KMS-11 (cell line): Measurements from ENCODE around the gene ABL2.

ENCODE experiments used
- H2AFZ ChIP-seq: fragments of 200-600 bp; sonication (generic); 2 replicates; pipeline ENCODE4 v1.6.1; 2016; ENCODE audit warnings: antibody characterized with exemption, mixed run types, low read depth
- H3K27ac ChIP-seq: fragments of 200-600 bp; sonication (generic); 2 replicates; pipeline ENCODE4 v1.6.1; 2016; ENCODE audit warnings: mild to moderate bottlenecking, mixed run types
- H3K27me3 ChIP-seq: fragments of 200-600 bp; sonication (generic); 2 replicates; pipeline ENCODE4 v1.6.1; 2017; ENCODE audit warnings: mild to moderate bottlenecking, low read depth, mixed run types, moderate library complexity; ENCODE audit not compliant: insufficient read depth
- H3K36me3 ChIP-seq: fragments of 200-600 bp; sonication (generic); 2 replicates; pipeline ENCODE4 v1.6.1; 2017; ENCODE audit warnings: mild to moderate bottlenecking, mixed run types; ENCODE audit not compliant: insufficient read depth
- H3K4me1 ChIP-seq: fragments of 200-600 bp; sonication (generic); 2 replicates; pipeline ENCODE4 v1.6.1; 2016; ENCODE audit warnings: mild to moderate bottlenecking, low read depth, mixed run types; ENCODE audit not compliant: poor library complexity, severe bottlenecking
- H3K4me2 ChIP-seq: fragments of 200-600 bp; sonication (generic); 2 replicates; pipeline ENCODE4 v1.7.0; 2016; ENCODE audit warnings: mild to moderate bottlenecking, mixed run types
- H3K4me3 ChIP-seq: fragments of 200-600 bp; sonication (generic); IDR thresholded peaks from 2 replicates; pipeline ENCODE4 v1.6.1; 2017; ENCODE audit warnings: low read depth, low read length, mixed read lengths; ENCODE audit not compliant: insufficient read depth
- H3K79me2 ChIP-seq: fragments of 200-600 bp; sonication (generic); 2 replicates; pipeline ENCODE4 v1.6.1; 2016; ENCODE audit warnings: low read depth, mixed run types; ENCODE audit not compliant: insufficient read depth
- H3K9ac ChIP-seq: fragments of 200-600 bp; sonication (generic); 2 replicates; pipeline ENCODE4 v1.6.1; 2016; ENCODE audit warnings: mild to moderate bottlenecking, mixed run types
- H4K20me1 ChIP-seq: fragments of 200-600 bp; sonication (generic); 2 replicates; pipeline ENCODE4 v1.6.1; 2016; ENCODE audit warnings: mild to moderate bottlenecking, mixed run types; ENCODE audit not compliant: insufficient read depth
- CTCF ChIP-seq: fragments of 200-600 bp; sonication (generic); conservative IDR thresholded peaks from 2 replicates; pipeline ENCODE4 v1.6.1; 2017; ENCODE audit warnings: low read depth, mild to moderate bottlenecking, antibody characterized with exemption, low read length, moderate library complexity, mixed read lengths

Gene ABL2

GRCh38 chr1:179146476-179146875 is 83.0 kb downstream of the ABL2 start:
- TF ChIP-seq CTCF, result no peak
- Histone ChIP-seq H3K4me2 (no peak overlapping the region), H3K9ac (no peak overlapping the region), H3K36me3 (no peaks in the 10 kb centered on the region), H3K4me1 (peaks cover 9% of the 10 kb centered on the region), H3K79me2 (no peaks in the 10 kb centered on the region; the same call in 1 of the 2 replicates), H3K4me3 (no peak overlapping the region), H3K27ac (no peak overlapping the region), H4K20me1 (no peaks in the 10 kb centered on the region), H3K27me3 (no peaks in the 10 kb centered on the region), H2AFZ (no peak overlapping the region)

GRCh38 chr1:179145521-179145920 is 84.0 kb downstream of the ABL2 start:
- Histone ChIP-seq H3K36me3 (no peaks in the 10 kb centered on the region), H3K79me2 (no peaks in the 10 kb centered on the region; the same call in 1 of the 2 replicates), H2AFZ (no peak overlapping the region), H3K4me3 (no peak overlapping the region), H3K9ac (no peak overlapping the region), H3K27me3 (no peaks in the 10 kb centered on the region), H3K4me2 (no peak overlapping the region), H3K4me1 (peaks cover 9% of the 10 kb centered on the region), H3K27ac (no peak overlapping the region), H4K20me1 (no peaks in the 10 kb centered on the region)
- no peak for TF ChIP-seq CTCF

- TF ChIP-seq CTCF, result no peak
- Histone ChIP-seq H3K27ac (no peak overlapping the region), H3K4me3 (no peak overlapping the region), H3K4me1 (peaks cover 9% of the 10 kb centered on the region), H2AFZ (no peak overlapping the region), H3K27me3 (no peaks in the 10 kb centered on the region), H3K9ac (no peak overlapping the region), H3K36me3 (no peaks in the 10 kb centered on the region), H3K4me2 (no peak overlapping the region), H4K20me1 (no peaks in the 10 kb centered on the region), H3K79me2 (no peaks in the 10 kb centered on the region; the same call in 1 of the 2 replicates)
Observed at GRCh38 chr1:179144626-179145025, 84.9 kb downstream of the ABL2 start.

- H3K79me2 ChIP-seq, result no peaks in the 10 kb centered on the region; the same call in 1 of the 2 replicates
- TF ChIP-seq CTCF, result no peak
- H3K36me3 ChIP-seq, result no peaks in the 10 kb centered on the region
- no peak overlapping the region for H3K4me2 ChIP-seq
- H3K4me1 ChIP-seq, result peaks cover 9% of the 10 kb centered on the region
- no peak overlapping the region for H3K9ac ChIP-seq
- no peak overlapping the region for H3K4me3 ChIP-seq
- H3K27me3 ChIP-seq, result no peaks in the 10 kb centered on the region
- no peaks in the 10 kb centered on the region for H4K20me1 ChIP-seq
- H3K27ac ChIP-seq, result no peak overlapping the region
- no peak overlapping the region for H2AFZ ChIP-seq
Observed at GRCh38 chr1:179143322-179143721, 86.2 kb downstream of the ABL2 start.
